ENCODE measurements around the gene U2AF1L4.
"Not testable (repeated sequence)": the region's sequence is repeated elsewhere in the genome, so short reads cannot be mapped to it uniquely, and the experiment has no call there.

U2AF1L4 gene

DNA sequence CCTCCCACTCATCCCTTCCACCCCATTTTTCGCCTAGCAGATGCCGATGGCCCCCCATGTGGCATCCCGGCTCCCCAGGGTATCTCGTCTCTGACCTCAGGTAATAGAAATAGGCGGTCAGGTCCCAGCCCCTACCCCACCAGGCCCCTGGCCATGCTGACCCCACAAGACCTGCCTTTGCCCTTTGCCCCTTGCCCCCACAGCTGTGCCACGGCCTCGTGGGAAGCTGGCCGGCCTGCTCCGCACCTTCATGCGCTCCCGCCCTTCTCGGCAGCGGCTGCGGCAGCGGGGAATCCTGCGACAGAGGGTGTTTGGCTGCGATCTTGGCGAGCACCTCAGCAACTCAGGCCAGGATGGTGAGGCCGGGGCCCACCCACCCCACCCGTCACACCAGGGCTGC lies 35.5 kb upstream of the U2AF1L4 start:
- DNase-seq = no peak

DNA sequence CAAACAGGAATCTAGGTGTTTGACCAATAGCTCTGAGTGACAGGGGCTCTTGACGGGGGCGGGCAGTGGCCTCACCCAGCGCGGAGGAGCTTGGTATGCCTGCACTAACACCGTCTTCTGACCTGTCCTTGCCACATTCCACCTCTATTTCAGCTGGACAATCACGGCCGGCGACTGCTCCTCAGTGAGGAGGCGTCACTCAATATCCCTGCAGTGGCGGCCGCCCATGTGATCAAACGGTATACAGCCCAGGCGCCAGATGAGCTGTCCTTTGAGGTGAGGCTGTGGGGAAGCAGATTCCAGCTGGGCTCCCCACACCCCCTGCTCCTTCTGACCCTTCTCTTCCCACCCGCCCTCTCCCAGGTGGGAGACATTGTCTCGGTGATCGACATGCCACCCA lies 34.8 kb upstream of the U2AF1L4 start:
- DNase-seq = no peak

DNA sequence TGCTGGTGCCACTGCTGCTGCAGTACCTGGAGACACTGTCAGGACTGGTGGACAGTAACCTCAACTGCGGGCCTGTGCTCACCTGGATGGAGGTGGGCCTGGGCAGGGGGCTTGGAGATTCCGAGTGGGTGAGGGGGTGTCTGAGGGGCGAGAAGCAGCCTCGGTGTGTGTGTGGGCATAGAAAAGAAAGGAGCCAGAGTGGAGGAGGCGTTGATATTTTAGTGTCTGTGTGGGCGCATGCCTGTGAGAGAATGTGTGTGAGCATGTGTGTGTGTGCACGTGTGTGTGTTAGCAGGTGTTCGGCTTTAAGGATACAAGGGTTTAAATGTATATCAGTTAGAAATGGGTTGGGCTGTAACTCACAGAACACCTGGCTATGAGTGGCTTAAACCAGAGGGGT lies 33.8 kb upstream of the U2AF1L4 start:
- DNase-seq = no peak

DNA sequence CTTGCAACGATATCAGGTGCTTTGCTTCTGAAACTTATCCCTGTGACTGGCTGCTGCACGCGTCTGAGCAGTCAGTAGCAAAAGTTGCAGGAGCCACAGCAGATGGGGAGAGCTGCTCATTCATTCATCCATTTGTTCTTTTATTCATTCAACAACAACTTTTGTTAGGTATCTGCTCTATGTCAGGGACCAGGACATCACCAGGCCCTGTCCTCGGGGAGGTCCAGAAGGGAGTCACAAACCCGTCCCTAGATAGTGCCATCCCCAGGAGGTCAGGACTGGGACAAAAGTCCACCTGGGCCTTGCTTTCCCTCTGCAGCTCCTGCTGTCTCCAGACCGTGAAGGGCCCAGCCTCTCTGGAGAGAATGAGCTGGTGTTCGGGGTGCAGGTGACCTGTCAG lies 32.7 kb upstream of the U2AF1L4 start:
- no peak for DNase-seq

DNA sequence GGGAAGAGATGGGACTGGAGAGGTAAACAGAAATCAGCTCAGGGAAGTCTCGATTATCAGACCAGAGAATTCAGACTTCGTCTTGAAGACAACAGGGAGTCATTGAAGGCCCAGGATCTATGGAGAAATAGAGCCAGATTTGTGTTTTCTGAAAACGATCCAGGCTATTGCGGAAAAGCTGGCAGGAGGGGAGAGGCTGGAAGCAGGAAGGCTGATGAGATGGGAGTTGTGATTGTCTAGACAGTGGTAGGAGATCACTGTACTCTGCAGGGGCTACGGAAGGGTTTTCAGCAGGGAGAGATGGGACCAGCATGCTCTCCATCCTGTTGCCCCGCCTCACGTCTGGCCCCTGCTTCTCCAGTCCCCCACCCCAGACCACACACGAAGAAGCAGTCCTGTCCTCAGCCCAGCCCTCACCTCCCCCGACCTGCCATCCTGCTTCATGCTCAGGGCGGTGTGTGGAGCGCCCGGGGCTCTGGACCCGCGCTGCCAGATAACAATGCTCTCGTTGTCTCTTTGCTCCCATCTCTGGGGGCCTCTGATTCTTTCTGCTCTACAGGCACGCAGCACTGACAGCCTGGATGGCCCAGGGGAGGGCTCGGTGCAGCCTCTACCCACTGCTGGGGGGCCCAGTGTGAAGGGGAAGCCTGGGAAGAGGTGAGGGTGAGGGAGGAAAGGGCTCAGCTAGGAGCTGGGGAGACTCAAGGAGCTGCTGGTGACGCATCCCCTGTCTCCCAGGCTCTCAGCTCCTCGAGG lies 32.0 kb upstream of the U2AF1L4 start:
- DNase-seq = peak; percentile 12 to 36

DNA sequence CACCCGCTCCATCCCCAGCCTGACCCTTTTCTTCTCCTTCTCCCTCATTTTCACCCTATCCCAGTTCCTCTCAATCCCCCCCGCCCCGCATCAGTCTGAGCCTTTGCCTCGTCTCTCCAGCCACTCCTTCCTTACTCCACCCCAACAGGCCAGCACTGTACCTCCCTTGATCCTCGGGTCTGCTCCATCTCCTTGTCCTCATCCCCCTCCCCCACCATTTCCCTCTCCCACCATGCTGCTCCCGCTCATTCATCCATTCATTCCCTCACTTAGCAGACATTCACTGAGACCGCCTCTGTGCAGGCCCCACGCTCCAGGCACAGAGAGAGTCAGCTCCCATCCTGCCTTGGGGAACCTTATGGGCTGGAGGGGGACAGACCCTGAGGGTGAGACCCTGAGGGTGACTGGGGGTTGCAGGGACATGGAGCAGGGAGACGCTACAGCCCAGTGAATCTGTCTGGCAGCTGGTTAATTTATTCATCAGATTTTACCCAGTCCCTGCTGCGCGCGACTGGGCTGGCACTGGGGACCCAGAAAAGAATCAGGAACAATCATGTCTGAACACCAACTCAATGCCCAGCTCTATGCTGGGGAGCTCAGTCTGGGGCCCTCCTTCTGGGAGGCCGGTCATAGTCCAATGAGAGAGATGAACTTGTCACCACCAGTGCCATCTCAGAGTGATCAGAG lies 31.0 kb upstream of the U2AF1L4 start:
- DNase-seq = peak in 1 of 2 donors; percentile 8

DNA sequence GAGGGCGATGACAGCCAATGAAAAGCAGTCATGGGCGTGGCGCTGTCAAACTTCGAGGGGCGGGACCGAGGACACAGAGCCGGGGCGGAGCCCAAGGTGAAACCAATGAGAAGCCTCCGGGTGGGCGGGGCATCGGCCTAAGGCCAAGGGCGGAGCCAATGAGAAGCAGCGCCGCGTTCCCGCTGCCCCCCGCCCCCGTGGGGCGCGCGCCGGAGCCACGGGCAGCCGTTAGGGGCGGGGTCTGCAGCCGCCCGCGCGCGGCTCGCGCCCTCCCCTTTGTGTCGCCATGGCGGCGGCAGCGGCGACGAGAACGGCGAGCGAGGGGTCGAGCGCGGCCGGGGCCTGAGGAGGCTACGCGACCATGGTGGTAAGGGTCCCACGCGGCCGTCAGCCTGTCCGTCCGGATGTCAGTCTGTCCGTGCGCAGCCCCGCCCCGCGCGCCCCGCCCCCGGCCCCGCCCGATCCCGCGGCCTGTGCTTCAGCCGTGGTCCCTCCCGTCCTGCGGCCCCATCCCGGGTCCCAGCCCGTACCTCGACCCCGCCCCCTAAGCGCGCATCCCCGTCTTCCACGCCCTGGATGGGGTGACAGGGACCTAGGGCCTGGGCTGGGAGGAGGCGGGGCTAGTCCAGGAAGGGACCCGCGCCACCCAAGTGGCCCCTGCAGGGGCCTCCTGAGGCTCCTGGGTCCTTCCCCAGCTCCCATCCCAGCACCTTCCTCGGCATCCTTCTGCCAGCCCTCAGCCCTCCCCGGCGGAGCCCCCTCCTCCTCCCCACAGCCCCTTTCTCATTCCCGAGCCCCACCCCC lies 30.3 kb upstream of the U2AF1L4 start, which contains the start of gene ARHGAP33:
Gene ARHGAP33, plus strand, starts transcription at position 267 of the 804 bp plus-strand sequence. Its CDS starts 95 bp downstream, at position 362.
- DNase-seq = peak; percentile 95 to 97

DNA sequence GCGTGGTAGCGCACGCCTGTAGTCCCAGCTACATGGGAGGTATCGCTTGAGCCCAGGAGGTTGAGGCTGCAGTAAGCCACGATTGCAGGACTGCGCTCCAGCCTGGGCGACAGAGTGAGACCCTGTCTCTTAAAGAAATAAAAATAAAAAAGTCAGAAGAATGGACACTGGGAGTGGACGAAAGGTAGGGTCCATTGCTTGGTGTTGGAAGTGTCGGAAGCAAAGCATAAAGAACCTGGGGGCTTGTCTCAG lies 29.8 kb upstream of the U2AF1L4 start:
- DNase-seq = no peak

DNA sequence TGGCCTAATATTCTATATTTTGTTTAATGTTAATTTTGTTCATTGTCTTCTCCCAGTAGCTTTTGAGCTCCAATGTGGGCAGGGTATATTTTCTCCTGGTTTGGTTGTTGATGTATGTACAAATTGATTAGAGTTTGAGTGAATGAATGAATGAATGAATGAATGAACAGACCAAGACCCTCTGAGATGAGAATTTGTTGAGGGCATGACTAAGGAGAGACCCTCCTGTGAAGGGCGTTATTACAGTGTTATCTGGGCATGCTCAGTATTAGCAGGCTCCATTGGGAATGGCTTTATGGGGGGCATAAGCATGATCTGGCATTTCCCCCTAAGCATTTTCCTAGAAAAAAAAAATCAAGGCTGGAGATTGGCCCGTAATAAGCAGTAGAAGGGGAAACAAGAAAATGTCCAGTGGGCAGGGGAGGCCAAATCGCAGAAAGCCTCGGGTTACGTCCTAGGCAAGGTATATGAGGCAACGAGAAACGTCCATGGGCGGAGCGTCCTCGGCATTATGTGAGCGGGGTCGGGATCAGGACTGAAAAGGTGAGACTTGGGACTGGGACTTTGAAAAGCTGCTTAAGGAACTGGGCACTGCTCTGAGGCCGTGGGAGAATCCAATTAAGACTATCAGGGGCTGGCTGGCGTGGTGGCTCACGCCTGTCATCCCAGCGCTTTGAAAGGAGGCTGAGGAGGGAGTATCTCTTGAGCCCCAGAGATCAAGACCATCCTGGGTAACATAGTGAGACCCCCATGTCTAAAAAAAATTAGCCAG lies 29.2 kb upstream of the U2AF1L4 start:
- no peak for DNase-seq

DNA sequence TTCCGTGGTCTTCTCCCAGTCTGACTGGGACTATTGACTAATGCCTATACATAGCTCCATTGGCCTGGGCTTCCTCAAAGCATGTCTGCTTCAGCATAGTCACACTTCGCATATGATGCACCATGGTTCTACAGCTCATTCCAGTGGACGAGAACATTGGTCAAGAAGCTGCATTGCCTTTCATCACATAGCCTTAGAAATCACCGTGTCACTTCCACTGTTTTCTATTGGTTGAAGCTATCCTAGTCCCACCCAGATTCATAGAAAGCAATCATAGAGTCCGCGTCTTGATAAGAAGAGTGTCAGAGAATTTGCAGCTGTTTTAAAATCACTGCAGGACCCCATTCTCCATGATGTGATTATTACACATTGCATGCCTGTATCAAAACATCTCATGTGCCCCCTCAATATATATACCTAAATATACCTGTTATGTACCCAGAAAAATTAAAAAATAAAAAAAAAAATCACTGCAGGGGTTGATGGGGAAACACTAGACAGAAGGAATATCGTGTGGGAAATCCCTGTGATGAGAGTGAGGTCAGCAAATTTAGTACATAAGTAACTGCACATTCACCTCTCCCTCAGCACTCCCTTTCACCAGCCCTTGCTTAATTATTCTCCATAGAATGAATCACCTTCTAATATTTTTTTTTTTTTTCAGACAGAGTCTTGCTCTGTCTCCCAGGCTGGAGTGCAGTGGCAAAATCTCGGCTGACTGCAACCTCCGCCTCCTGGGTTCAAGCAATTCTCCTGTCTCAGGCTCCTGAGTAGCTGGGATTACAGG lies 28.0 kb upstream of the U2AF1L4 start:
- no peak for DNase-seq

DNA sequence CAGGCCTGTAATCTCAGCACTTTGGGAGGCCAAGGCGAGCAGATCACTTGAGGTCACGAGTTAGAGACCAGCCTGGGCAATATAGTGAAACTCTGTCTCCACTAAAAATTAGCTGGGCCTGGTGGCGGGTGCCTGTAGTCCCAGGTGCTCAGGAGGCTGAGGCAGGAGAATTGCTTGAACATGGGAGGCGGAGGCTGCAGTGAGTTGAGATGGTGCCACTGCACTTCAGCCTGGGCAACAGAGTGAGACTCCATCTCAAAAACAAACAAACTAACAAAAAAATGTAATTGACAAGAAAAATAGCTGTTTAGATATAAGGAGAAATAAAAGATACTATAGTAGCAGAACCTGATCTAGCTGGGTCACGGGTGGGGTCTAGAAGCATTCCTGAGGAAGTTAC lies 27.1 kb upstream of the U2AF1L4 start:
- not testable (repeated sequence) for DNase-seq

DNA sequence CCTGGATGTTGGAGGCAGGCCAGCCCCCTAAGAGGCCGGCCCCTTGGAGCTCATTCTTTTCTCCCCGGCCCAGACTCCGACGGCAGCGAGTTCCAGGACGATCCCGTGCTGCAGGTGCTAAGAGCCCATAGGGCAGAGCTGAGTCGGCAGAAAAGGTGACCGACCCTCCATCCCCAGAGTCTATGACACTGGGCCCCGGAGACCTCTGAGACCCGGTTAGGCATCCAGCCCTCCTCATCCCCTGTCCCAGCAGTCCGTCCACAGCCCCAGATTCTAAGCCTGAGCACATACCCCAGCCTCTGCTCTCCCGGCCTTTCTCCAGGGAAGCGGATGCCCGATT lies 22.8 kb upstream of the U2AF1L4 start:
- DNase-seq = no peak

DNA sequence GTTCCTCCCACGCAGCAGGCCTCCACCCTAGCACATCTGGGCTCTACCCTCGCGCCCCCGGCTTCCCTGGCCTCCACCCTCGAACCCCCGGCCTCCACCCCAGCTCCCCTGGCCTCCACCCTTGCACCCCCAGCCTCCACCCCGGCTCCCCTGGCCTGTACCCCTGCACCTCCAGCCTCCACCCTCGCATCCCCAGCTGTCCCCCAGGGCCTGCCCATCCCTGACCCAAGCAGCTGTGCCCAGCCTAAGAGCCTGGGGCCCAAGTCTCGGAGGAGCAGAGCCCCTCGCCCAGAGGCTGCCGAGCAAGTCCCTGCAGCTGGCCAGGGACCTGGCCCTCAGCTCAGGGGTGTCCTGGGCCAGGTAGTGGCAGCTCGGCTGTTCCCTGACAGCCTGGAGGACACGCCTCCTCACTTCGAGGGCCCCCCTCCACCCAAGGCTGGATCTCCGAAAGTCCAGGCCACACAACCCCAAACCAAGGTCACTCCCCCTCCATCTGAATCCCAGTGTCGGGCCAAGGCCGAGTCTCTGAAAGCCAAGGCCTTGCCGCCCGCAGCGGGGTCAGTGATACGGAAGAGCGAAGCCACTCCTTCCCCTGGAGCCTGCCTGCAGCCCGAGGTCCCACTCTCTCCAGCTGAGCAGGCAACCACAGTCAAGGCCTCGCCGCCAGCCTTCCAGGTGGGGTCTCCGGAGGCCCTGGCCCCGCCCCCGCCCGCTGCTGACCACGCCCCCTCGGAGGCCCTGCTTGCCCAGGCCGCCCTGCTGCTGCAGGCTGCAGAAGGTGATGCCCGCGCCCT lies 22.3 kb upstream of the U2AF1L4 start:
- no peak for DNase-seq

DNA sequence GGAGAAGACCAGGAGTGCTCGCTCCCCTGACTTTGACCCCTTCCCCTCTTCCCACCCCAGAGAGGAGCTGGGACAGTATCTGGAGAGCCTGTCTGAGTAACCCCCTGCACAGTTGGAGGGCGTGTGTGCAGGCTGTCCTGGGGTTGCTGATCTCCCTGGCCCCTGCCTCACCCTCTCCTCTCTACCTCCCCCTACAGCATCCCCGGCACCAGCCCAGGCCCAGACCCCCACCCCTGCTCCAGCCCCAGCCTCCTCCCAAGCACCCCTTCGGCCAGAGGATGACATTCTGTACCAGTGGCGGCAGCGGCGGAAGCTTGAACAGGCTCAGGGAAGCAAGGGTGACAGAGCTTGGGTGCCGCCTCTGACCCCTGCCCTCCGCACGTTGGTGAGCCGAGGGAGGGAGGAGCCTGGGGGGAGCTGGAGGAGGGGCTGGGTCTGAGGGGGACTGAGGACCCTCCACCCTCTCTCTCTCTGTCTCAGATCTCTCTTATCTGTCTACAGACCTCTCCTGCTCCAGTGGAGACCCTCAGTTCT lies 21.4 kb upstream of the U2AF1L4 start:
- no peak for DNase-seq

DNA sequence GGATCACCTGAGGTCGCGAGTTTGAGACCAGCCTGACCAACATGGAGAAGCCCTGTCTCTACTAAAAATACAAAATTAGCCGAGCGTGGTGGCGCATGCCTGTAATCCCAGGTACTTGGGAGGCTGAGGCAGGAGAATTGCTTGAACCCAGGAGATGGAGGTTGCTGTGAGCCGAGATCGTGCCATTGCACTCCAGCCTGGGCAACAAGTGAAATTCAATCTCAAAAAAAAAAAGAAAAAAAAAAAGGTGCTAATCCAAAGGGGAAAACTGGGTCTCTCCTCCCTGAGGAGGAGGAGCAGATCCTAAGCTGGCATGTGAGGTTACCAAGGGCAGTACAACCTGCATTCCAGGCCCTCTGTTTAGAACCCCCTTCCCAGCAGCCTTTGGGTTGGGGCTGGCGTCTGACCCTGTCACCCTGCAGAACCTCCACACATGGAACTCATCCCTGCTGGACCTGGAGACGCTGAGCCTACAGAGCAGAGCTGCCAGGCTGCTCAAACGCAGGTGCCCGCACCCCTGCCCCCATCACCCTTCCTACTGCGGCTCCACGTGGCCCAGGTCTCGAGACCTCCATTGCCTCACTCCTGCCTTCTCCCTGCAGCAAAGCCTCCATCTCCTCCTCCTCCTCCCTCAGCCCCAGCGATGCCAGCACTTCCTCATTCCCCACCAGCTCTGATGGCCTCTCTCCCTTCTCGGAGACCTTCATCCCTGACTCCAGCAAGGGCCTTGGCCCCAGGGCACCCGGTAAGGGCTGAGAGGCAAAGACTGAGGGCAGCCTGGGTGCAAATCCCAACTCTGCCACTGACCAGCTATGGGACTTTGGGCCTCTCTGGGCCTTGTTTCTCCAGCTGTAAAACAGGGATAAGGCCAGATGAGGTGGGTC lies 19.5 kb upstream of the U2AF1L4 start:
- DNase-seq = no peak

DNA sequence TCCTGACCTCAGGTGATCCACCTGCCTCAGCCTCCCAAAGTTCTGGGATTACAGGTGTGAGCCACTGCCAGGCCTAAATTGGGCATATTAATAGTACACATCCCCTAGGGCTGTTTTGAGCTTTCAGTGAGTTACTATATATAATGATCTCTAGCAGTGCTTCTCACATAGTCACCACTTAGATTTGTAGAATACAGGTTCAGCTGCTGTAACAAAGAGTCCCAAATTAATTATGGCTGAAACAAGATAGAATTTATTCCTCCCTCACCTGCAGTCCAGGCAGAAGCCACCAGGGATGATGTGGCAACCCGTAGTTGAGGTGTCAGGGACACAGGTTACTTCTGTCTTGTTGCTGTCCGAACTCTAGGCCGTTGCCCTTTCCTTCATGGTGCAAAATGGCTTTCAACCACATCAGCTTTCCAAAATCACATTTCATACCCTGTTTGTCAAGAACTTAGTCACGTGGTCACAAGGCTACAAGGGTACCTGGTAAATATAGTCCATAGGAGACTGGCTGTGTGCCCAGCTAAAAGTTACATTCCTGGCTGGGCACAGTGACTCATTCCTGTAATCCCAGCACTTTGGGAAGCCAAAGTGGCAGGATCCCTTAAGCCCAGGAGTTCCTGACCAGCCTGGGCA lies 15.6 kb upstream of the U2AF1L4 start:
- no peak for DNase-seq

DNA sequence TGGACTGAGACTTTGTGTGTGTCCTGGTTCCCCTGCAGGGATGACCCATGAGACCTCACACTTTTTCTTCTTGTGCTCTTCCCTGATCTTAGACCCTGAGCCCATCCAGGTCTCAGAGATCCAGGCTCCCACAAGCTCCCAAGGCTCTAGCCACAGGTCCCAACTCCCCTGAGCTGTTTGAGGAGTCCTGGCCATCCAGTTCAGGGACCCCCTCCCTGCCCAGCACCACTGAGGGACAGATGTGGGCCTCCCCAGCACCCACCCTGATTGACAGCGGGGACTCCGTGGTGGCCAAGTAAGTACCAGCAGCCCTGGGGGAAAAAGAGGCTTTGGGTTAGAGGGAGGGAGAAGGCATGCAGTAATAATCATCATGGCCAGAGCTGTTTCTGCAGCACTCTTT lies 14.5 kb upstream of the U2AF1L4 start:
- DNase-seq = no peak

DNA sequence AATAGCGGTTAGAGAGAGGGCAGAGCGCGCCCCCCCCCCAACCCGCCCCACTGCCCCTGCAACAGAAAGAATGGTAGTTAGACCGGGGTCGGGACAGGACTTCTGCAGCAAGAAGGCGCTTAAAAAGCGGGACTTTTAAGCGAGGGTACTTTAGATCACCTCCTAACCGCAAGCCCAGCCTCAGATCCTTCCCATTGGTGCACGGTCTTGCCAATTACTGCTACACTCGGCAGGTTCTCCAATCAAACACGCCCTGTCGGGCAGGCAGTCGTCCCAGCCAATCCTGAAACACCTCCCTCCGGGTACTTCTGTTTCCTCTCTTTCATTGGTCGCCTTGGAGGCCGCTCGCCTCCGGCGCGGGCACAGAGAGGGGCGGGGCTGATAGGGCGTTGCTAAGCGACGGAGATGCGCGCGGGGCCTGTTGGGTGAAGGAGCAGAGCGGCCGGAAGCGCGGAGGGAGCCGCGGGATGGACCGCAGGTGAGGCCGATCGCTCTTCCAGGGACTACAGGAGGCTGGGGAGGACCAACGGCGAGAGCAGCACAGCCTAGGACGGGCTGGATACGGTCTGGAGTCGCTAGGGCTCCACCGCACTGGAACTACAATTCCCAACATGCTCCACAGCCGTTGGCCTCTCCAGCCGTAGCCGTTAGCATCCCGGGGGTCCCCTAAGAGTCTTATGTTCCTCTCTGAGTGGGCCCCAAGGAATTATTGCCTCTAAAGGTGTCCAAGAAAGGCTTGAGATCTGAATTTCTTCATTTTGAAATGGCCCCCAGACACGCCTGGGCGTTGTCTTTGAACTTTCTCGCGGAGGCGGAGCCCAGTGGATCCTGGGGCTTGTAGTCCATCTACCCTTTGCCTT lies 12.8 kb upstream of the U2AF1L4 start, which contains the start of gene PROSER3:
Gene PROSER3, plus strand, starts transcription at position 428 of the 860 bp plus-strand sequence. Its CDS starts 40 bp downstream, at position 468.
- DNase-seq = peak; percentile 99
